GM19239 (cell line): ENCODE measurements around the gene TJP1.
"Not testable (repeated sequence)": the region's sequence is repeated elsewhere in the genome, so short reads cannot be mapped to it uniquely, and the experiment has no call there.

Source experiments
- DNase-seq: peaks from one replicate; pipeline ENCODE4 v3.0.0; 2011; ENCODE audit warnings: low spot score; ENCODE audit not compliant: insufficient read length
- FAIRE-seq: peaks from 2 replicates; lab custom pipeline; 2011; peaks lifted over from hg19 to GRCh38; lab: Jason Lieb, UNC

The TJP1 gene

GRCh38 chr15:29765898-29766527 lies 56.3 kb downstream of the TJP1 start:
- no peak for DNase-seq
- FAIRE-seq = no peak

- no peak for DNase-seq
- no peak for FAIRE-seq
These were observed 56.9 kb downstream of the TJP1 start for GRCh38 chr15:29765234-29765841.

- DNase-seq (no peak), FAIRE-seq (no peak)
These were observed 62.7 kb downstream of the TJP1 start for GRCh38 chr15:29759596-29759995.

- DNase-seq = no peak
- FAIRE-seq = no peak
These were observed 65.7 kb downstream of the TJP1 start for GRCh38 chr15:29756358-29757267.

GRCh38 chr15:29754009-29754408 lies 68.3 kb downstream of the TJP1 start:
- FAIRE-seq = not testable (repeated sequence)

GRCh38 chr15:29753506-29753905 lies 68.8 kb downstream of the TJP1 start:
- FAIRE-seq = no peak
- DNase-seq = no peak

More at GRCh38 chr15:29754009-29754408, 68.3 kb downstream of the TJP1 start:
- DNase-seq = not testable (repeated sequence)

GRCh38 chr15:29750754-29751153 lies 71.5 kb downstream of the TJP1 start:
- FAIRE-seq (no peak), DNase-seq (no peak)

- DNase-seq = no peak
- FAIRE-seq = no peak
These were observed 72.7 kb downstream of the TJP1 start for GRCh38 chr15:29749365-29750086.

- FAIRE-seq (no peak), DNase-seq (no peak)
These were observed 74.3 kb downstream of the TJP1 start for GRCh38 chr15:29747837-29748417.

GRCh38 chr15:29743475-29743874 lies 78.8 kb downstream of the TJP1 start:
- no peak for FAIRE-seq

GRCh38 chr15:29740692-29741311 lies 81.5 kb downstream of the TJP1 start:
- peak; percentile 42 for FAIRE-seq
- DNase-seq = no peak

More at GRCh38 chr15:29743475-29743874, 78.8 kb downstream of the TJP1 start:
- no peak for DNase-seq

GRCh38 chr15:29736744-29737020 lies 85.6 kb downstream of the TJP1 start:
- FAIRE-seq (no peak), DNase-seq (no peak)

- DNase-seq (no peak), FAIRE-seq (no peak)
These were observed 86.1 kb downstream of the TJP1 start for GRCh38 chr15:29736012-29736743.

- no peak for DNase-seq
- FAIRE-seq = no peak
These were observed 87.2 kb downstream of the TJP1 start for GRCh38 chr15:29734917-29735572.

GRCh38 chr15:29731865-29732264 lies 90.4 kb downstream of the TJP1 start:
- FAIRE-seq = no peak
- no peak for DNase-seq

GRCh38 chr15:29730471-29730870 lies 91.8 kb downstream of the TJP1 start:
- DNase-seq, FAIRE-seq: not testable (repeated sequence)

- no peak for DNase-seq
- no peak for FAIRE-seq
These were observed 93.8 kb downstream of the TJP1 start for GRCh38 chr15:29728418-29728817.

- FAIRE-seq (no peak), DNase-seq (no peak)
These were observed 94.4 kb downstream of the TJP1 start for GRCh38 chr15:29727871-29728270.

GRCh38 chr15:29726553-29726952 lies 95.7 kb downstream of the TJP1 start:
- FAIRE-seq = no peak
- DNase-seq = no peak
